HG03196 (cell line): ENCODE results near the gene FAM153A.
"Not testable (repeated sequence)": the region's sequence is repeated elsewhere in the genome, so short reads cannot be mapped to it uniquely, and the experiment has no call there.

ENCODE experiments used
- ATAC-seq: cut with Tn5 transposase; IDR thresholded peaks from one replicate; pipeline ENCODE4 v1.9.1; 2021; ENCODE audit not compliant: unreplicated experiment

FAM153A gene

DNA sequence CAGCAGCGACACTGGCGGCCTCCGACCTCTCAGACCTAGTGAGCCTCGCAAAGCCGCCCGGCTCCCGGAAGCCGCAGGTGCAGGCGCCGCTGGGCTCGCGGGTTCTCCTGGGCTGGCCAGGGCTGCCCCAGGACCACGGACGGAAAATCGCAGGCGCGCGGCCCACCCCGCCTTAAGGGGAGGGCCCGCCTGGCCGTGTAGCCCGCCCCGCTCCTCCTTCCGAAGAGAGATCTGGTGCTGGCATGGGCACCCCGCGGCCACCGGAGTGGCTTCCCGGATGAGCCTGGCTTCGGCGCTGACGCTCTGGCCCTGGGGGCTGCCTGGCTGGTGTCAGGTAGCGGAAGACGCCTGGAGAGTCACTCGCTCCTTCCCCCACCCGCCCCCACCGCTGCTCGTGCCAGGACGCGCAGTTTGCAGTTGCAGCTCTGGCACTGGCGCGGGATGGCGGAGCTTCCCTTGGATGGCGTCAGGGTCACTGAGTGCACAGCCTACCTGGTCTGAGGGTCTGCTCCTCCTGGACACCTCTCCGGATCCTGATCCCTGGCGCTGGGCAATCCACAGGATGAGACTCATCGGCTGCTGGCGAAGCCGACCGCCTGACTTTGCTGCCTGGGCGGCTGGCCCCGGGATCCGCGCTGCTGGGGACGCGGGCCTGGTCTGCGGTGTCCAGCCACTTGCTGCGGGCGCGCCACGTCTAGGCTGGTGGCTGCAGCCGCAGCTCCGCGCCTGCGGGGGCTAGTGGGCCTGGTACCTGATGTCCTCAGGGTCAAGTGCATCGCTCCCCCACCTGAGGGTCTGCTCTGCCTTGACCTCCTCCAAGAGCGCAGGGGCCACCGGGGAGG is at the start of gene FAM153A:
TSS of gene FAM153A (minus strand) at position 108 of the 842 bp plus-strand sequence.
- not testable (repeated sequence) for ATAC-seq

- ATAC-seq: not testable (repeated sequence)
Measured at GRCh38 chr5:177832287-177832686, 49.6 kb upstream of the FAM153A start.

DNA sequence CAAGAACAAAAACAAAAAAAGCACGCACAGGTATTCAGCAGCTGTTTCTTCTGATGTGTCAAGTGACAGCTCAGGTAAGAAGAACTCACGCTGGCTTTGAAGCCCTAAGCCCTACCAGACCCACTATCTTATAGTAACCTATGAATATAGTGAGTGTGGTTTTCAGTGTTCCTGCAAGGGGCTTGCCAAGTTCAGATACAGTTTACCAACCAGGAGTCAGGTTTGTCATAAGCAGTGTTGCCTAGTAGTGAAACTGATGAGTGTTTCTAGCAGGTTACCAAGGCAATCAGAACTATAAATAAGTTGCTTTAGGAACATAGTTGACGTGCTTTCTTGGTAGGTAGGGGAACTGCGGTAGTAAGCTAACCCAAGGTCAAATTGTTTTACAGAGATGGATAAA is 43.4 kb upstream of the FAM153A start:
- not testable (repeated sequence) for ATAC-seq

GRCh38 chr5:177824776-177825175 is 42.1 kb upstream of the FAM153A start:
- not testable (repeated sequence) for ATAC-seq

DNA sequence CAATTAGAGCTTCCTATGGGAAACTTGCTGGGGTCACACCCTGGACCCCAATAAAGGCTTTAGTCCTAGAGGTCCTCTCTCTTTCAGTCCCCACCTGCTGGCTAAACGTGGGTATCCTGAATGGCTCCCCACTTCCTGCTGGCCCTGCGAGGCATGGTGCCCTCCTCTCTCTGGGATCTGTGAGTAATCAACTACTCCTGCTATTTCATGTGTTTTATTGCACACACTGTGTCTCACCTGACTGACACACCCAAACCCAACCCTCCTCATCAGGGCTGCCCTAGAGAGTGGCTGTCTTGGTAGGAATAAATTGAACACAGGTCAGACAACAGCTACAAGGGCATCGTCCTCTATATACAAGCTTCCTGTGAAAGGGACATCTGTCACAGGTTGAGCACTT is 39.8 kb upstream of the FAM153A start:
- not testable (repeated sequence) for ATAC-seq

- ATAC-seq: not testable (repeated sequence)
Measured at GRCh38 chr5:177819664-177820063, 37.0 kb upstream of the FAM153A start.

DNA sequence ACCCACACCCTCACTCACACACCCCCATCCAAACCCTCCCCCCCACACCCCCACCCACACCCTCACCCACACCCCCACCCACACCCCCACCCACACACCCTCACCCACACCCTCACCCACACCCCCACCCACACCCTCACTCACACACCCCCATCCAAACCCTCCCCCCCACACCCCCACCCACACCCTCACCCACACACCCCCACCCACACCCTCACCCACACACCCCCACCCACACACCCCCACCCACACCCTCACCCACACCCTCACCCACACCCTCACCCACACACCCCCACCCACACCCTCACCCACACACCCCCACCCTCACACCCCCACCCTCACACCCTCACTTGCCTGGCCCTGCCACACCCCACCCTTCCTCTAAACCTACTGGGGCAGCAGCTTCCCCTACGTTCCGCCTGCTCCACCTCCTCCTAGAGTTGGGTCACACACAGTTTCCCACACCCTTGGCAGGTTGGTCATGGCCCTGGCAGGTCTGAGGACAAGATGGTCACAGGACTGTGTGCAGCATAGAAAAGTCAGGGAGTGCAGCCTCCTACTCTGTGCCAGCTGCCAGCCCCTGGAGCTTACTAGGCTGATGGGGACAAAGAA is 30.2 kb upstream of the FAM153A start:
- ATAC-seq: not testable (repeated sequence)

DNA sequence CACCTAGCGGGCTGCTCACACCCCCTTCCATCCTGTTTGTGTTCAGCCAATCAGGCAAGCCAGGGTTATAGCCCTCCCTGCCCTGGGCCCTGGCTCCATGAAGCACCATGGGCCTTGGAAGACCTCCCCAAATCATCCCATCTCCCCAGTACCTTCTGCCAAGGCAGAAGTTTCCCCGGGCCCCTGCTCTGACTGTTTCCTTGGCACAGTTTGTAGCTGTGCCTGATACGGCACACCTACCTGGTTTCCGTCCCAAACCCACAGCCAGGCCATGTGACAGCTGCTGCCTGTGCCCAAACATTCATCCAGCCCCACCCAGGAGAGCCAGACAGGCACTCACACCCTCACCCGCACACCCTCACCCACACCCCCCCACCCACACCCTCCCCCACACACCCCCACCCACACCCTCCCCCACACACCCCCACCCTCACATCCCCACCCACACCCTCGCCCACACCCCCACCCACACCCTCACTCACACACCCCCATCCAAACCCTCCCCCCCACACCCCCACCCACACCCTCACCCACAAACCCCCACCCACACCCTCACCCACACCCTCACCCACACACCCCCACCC is 29.6 kb upstream of the FAM153A start:
- not testable (repeated sequence) for ATAC-seq

- not testable (repeated sequence) for ATAC-seq
Measured at GRCh38 chr5:177809209-177809913, 26.7 kb upstream of the FAM153A start.

DNA sequence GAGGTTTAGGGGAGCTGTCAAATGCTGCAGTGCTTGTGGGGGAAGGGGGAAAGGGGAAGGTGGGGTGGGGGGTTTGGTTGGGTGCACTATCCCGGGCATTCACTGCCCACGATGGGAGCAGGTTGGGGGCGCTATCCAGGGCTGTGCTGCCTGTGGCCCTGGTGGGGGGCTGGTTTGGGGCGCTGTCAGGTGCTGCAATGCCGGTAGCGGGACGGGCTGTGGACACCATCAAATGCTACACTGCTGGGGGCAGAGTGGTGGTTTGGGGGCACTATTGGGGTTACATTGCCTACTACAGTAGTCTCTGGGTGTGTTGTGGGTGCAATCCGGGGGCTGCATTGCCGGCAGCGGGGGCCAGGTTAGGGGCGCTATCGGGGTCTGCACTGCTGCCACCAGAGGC is 25.7 kb upstream of the FAM153A start:
- ATAC-seq: not testable (repeated sequence)

- ATAC-seq: not testable (repeated sequence)
Measured at GRCh38 chr5:177807265-177807664, 24.6 kb upstream of the FAM153A start.

- ATAC-seq: not testable (repeated sequence)
Measured at GRCh38 chr5:177801427-177801826, 18.7 kb upstream of the FAM153A start.

DNA sequence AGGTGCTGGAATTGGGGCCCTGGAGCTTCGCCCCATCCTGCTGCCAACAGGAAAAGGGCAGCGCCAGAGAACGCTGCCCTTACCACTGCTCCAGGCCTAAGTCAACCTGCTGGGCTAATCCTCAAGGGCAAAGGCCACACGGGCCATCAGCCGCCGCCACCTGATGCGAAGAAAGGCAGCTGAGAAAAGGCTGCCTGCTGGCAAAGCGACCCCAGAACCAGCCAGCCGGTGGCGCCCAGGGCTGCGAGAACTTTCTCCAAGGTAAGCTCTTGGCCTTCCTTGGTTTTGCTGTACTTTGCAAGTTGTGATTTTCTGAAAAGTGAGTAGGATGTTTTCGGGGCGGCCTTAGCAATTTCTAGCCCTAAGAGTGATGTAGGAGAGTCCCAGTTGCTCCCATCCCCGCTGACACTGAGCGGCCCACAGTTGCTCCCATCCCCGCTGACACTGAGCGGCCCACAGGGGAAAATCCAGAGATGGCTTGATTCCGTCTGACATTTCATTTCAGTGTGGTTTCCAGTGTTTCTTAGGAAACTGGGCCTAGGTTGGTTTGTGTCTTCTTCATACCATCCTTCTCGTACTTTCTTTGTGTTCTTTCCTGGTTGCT is 15.6 kb upstream of the FAM153A start:
- not testable (repeated sequence) for ATAC-seq

DNA sequence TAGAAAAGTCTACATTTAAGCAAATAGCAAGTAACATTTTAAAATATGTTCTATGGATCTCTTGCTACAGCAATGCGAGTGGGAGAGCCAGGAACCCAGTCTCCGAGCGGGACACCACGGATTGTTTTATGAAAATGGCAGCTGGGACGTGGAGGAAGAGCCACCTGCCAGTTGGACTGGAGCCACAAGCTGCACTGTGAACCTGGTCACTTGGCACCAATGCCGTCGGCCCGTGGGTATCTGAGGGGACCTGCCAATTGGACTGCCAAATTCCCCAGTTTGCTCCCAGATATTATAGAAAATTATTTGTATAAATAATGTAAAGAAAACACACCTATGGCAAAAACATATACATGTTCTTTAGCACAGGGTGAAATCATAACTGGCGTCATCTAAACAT is 10.6 kb upstream of the FAM153A start:
- not testable (repeated sequence) for ATAC-seq

GRCh38 chr5:177791649-177792048 is 8.9 kb upstream of the FAM153A start:
- not testable (repeated sequence) for ATAC-seq

DNA sequence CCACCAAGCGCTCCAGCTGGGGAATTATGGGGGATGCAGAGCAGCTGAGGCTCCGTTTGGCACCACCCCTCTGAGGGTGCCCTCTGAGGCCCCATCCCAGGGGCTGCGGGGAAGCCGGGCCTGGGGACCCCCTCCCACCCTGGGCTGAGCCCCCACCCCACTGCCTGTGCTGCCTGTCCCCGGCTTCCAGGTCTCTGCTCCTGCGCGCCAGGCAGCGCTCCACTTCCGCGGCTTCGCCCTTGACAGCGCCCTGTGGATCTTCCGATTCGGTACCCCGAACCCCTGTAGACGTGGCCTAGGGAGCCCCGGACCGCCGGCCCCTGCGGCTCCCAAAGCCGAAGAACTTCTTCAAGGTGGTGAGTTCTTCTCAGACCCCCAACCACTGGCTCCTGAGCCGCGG is 530 bp downstream of the FAM153A start:
- ATAC-seq: not testable (repeated sequence)

- not testable (repeated sequence) for ATAC-seq
Measured at GRCh38 chr5:177771206-177771605, 11.5 kb downstream of the FAM153A start.

GRCh38 chr5:177770646-177771045 is 12.1 kb downstream of the FAM153A start:
- not testable (repeated sequence) for ATAC-seq

DNA sequence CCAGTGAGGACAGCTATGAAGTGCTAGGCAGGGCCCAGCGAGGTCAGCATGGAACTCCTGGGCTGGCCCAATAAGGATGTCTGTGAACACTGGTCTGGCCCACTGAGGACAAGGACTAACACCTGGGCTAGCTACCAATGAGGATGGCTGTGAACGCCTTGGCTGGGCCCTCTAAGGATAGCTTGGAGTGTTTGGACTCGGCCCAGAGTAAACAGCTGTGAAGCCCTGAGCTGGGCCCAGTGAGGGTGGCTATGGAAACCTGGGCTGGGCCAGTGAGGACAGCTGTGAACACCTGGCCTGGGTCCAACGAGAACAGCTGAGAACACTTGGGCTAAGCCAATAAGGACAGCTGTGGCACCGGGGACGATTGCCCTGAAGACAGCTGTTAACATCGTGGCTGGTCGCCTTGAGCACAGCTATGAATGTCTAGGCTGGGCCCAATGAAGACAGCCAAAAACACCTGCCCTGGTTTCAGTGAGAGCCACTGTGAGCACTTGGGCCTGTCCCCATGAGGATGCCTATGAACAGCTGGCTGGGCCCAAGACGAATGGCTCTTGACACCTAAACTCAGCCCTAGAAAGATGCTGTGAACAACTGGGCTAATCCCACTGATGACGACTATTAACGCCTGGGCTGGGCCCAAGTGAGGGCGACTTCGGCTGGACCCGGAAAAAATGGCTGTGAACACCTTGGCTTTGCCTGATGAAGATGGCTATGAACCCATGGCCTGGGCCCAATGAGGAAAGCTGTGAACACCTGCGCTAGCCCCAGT is 18.8 kb downstream of the FAM153A start:
- not testable (repeated sequence) for ATAC-seq

GRCh38 chr5:177760954-177761353 is 21.7 kb downstream of the FAM153A start:
- ATAC-seq: not testable (repeated sequence)
